Right atrium auricular region (tissue), 2 donors: Measurements from ENCODE around the gene CAPN6. TPM values are rescaled to one million over a fixed set of nuclear protein-coding genes. Genes with fewer than 3 reads are reported as not detected.

ENCODE experiments used
- DNase-seq: peaks from one replicate; pipeline ENCODE4 v3.0.0-alpha.2; 2019; ENCODE audit warnings: low spot score
- H3K27ac ChIP-seq, 2 donors: fragments of 200-600 bp; sonication (generic); 1 replicate in 1 of 2; 2 replicates in 1 of 2; pipeline ENCODE4 v1.5.1; 2016 to 2019
- H3K27me3 ChIP-seq, 2 donors: fragments of 200-600 bp; sonication (generic); one replicate each; pipeline versions ENCODE4 v1.5.1 to v1.6.0; 2017 to 2019
- H3K36me3 ChIP-seq: fragments of 200-600 bp; sonication (generic); one replicate; pipeline ENCODE4 v1.5.1; 2016
- H3K4me1 ChIP-seq, 2 donors: fragments of 200-600 bp; sonication (generic); one replicate each; pipeline versions ENCODE4 v1.5.1 to v1.6.0; 2017 to 2019
- H3K4me3 ChIP-seq, 2 donors: fragments of 200-600 bp; sonication (generic); 1 replicate in 1 of 2; 2 replicates in 1 of 2; pipeline ENCODE4 v1.5.1; 2017 to 2019; ENCODE audit warnings: mild to moderate bottlenecking in 1 of 2, moderate library complexity in 1 of 2
- H3K9me3 ChIP-seq, 2 donors: fragments of 200-600 bp; sonication (generic); one replicate each; pipeline ENCODE4 v1.5.1; 2019
- total RNA-seq, 2 donors: library from RNA; depleted of rRNA; stranded (reverse); fragments of >200 nt; gene quantifications; one replicate each; pipeline ENCODE4 v1.1.0, GENCODE V29; 2016
- TF ChIP-seq, protein P1 (sequence below), 2 donors: fragments of 200-600 bp; sonication (generic); IDR thresholded peaks; one replicate each; pipeline ENCODE4 v1.5.1; 2019; ENCODE audit warnings: antibody characterized with exemption in 2 of 2

Gene CAPN6, protein sequence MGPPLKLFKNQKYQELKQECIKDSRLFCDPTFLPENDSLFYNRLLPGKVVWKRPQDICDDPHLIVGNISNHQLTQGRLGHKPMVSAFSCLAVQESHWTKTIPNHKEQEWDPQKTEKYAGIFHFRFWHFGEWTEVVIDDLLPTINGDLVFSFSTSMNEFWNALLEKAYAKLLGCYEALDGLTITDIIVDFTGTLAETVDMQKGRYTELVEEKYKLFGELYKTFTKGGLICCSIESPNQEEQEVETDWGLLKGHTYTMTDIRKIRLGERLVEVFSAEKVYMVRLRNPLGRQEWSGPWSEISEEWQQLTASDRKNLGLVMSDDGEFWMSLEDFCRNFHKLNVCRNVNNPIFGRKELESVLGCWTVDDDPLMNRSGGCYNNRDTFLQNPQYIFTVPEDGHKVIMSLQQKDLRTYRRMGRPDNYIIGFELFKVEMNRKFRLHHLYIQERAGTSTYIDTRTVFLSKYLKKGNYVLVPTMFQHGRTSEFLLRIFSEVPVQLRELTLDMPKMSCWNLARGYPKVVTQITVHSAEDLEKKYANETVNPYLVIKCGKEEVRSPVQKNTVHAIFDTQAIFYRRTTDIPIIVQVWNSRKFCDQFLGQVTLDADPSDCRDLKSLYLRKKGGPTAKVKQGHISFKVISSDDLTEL
- 1 to 10 TPM; 1.5 to 2.2 TPM for total RNA-seq

DNA sequence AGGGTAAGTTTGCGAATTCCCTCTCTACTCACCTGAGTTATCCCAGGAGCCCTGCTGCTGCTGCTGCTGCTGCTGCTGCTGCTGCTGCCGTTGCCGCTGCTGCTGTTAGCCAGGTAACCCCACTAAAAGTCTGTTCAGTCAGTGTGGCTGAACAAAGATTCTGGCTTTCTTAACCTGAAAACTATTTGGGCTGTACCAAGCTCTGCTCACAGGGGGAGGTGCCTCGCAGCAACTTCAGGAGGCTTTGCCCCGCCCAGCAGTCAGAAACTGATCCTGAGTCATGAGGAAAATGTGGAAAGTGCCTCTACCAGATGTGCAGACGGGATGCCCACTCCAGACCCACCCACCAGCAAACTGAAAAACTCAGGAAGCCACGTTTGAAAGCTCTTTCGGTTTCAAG is at the start of gene CAPN6:
CAPN6 (minus strand) TSS at position 145 of the 400 bp plus-strand sequence. CDS start 6,547 bp downstream, outside the sequence.
- TF ChIP-seq, protein P1, sequence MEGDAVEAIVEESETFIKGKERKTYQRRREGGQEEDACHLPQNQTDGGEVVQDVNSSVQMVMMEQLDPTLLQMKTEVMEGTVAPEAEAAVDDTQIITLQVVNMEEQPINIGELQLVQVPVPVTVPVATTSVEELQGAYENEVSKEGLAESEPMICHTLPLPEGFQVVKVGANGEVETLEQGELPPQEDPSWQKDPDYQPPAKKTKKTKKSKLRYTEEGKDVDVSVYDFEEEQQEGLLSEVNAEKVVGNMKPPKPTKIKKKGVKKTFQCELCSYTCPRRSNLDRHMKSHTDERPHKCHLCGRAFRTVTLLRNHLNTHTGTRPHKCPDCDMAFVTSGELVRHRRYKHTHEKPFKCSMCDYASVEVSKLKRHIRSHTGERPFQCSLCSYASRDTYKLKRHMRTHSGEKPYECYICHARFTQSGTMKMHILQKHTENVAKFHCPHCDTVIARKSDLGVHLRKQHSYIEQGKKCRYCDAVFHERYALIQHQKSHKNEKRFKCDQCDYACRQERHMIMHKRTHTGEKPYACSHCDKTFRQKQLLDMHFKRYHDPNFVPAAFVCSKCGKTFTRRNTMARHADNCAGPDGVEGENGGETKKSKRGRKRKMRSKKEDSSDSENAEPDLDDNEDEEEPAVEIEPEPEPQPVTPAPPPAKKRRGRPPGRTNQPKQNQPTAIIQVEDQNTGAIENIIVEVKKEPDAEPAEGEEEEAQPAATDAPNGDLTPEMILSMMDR (IDR thresholded peaks at IDR 0.05) = no peak
- H3K4me3 ChIP-seq = no peak within 1 kb of the TSS
- H3K4me1 ChIP-seq = no peaks in the 10 kb centered on the region
- DNase-seq = no peak
- no peaks in the 10 kb centered on the region for H3K9me3 ChIP-seq
- H3K27me3 ChIP-seq = no peaks in the 10 kb centered on the region
- no peak within 1 kb of the TSS for H3K27ac ChIP-seq
- H3K36me3 ChIP-seq = no peaks in the 10 kb centered on the region

DNA sequence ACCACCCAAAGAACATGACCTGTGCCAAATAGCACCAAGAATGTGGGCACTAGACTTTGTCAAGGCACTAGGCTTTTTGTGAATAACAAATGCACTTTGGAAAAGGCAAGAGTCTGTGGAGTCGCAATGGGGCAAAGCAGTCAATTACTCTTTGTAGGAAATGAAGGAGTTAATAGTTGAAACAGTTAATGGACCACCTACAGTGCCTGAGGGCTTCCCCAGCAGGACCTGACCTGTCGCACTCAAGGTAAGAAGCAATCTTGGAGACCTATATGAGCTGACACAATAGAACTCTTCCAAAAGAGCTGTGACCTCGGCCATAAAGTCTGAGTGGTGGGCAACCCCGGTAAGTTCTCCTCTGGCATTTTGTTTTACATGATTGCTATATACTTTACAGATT is 49.2 kb upstream of the CAPN6 start:
- TF ChIP-seq, protein P1 (IDR thresholded peaks at IDR 0.05) = no peak
- no peak overlapping the region for H3K4me3 ChIP-seq
- H3K4me1 ChIP-seq = no peaks in the 10 kb centered on the region
- no peak overlapping the region for H3K27ac ChIP-seq
- H3K9me3 ChIP-seq = no peaks in the 10 kb centered on the region
- no peaks in the 10 kb centered on the region for H3K36me3 ChIP-seq
- no peak for DNase-seq
- no peaks in the 10 kb centered on the region for H3K27me3 ChIP-seq

- no peaks in the 10 kb centered on the region for H3K9me3 ChIP-seq
- no peaks in the 10 kb centered on the region for H3K4me1 ChIP-seq
- TF ChIP-seq, protein P1 (IDR thresholded peaks at IDR 0.05) = no peak
- no peak overlapping the region for H3K27ac ChIP-seq
- no peak for DNase-seq
- H3K4me3 ChIP-seq = no peak overlapping the region
- H3K27me3 ChIP-seq = no peaks in the 10 kb centered on the region
- H3K36me3 ChIP-seq = no peaks in the 10 kb centered on the region
Observed at GRCh38 chrX:111318901-111319300, 48.6 kb upstream of the CAPN6 start.

GRCh38 chrX:111309083-111309482 is 38.8 kb upstream of the CAPN6 start:
- Histone ChIP-seq H3K36me3 (no peaks in the 10 kb centered on the region), H3K4me3 (no peak overlapping the region), H3K27me3 (no peaks in the 10 kb centered on the region), H3K4me1 (no peaks in the 10 kb centered on the region), H3K27ac (no peak overlapping the region), H3K9me3 (no peaks in the 10 kb centered on the region)
- TF ChIP-seq, protein P1 (IDR thresholded peaks at IDR 0.05) = no peak
- no peak for DNase-seq

- no peak overlapping the region for H3K27ac ChIP-seq
- no peaks in the 10 kb centered on the region for H3K9me3 ChIP-seq
- DNase-seq = no peak
- H3K36me3 ChIP-seq = no peaks in the 10 kb centered on the region
- no peaks in the 10 kb centered on the region for H3K27me3 ChIP-seq
- TF ChIP-seq, protein P1 (IDR thresholded peaks at IDR 0.05) = no peak
- no peak overlapping the region for H3K4me3 ChIP-seq
- no peaks in the 10 kb centered on the region for H3K4me1 ChIP-seq
Observed at GRCh38 chrX:111308039-111308438, 37.8 kb upstream of the CAPN6 start.
